ENCODE results near the gene TMEM214.

Gene TMEM214

GRCh38 chr2:27009716-27010115 lies 23.0 kb upstream of the TMEM214 start:
- DNase-seq (ENCODE audit: low read depth), result no peak

- DNase-seq (ENCODE audit: low read depth), result no peak
Observed at GRCh38 chr2:27010139-27010538, 22.6 kb upstream of the TMEM214 start.

- no peak for DNase-seq (ENCODE audit: low read depth)
Observed at GRCh38 chr2:27013738-27014137, 19.0 kb upstream of the TMEM214 start.

- no peak for DNase-seq (ENCODE audit: low read depth)
Observed at GRCh38 chr2:27014771-27015433, 17.9 kb upstream of the TMEM214 start.

- no peak for DNase-seq (ENCODE audit: low read depth)
Observed at GRCh38 chr2:27016801-27017325, 15.9 kb upstream of the TMEM214 start.

- no peak for DNase-seq (ENCODE audit: low read depth)
Observed at GRCh38 chr2:27018142-27018541, 14.6 kb upstream of the TMEM214 start.

GRCh38 chr2:27019459-27019858 lies 13.3 kb upstream of the TMEM214 start:
- no peak for DNase-seq (ENCODE audit: low read depth)

- DNase-seq (ENCODE audit: low read depth), result no peak
Observed at GRCh38 chr2:27019931-27020855, 12.6 kb upstream of the TMEM214 start.

- no peak for DNase-seq (ENCODE audit: low read depth)
Observed at GRCh38 chr2:27021253-27022049, 11.3 kb upstream of the TMEM214 start.

- DNase-seq (ENCODE audit: low read depth), result no peak
Observed at GRCh38 chr2:27023740-27024139, 9.0 kb upstream of the TMEM214 start.

- DNase-seq (ENCODE audit: low read depth), result no peak
Observed at GRCh38 chr2:27024188-27024587, 8.6 kb upstream of the TMEM214 start.

- DNase-seq (ENCODE audit: low read depth), result no peak
Observed at GRCh38 chr2:27024812-27025211, 8.0 kb upstream of the TMEM214 start.

- no peak for DNase-seq (ENCODE audit: low read depth)
Observed at GRCh38 chr2:27025281-27025800, 7.4 kb upstream of the TMEM214 start.

- DNase-seq (ENCODE audit: low read depth), result no peak
Observed at GRCh38 chr2:27025861-27026851, 6.6 kb upstream of the TMEM214 start.

- DNase-seq (ENCODE audit: low read depth), result no peak
Observed at GRCh38 chr2:27027211-27027651, 5.5 kb upstream of the TMEM214 start.

- DNase-seq (ENCODE audit: low read depth), result no peak
Observed at GRCh38 chr2:27029051-27029450, 3.7 kb upstream of the TMEM214 start.

- no peak for DNase-seq (ENCODE audit: low read depth)
Observed at GRCh38 chr2:27033253-27033852, 588 bp downstream of the TMEM214 start.

GRCh38 chr2:27038012-27038411 lies 5.2 kb downstream of the TMEM214 start:
- DNase-seq (ENCODE audit: low read depth), result no peak

- no peak for DNase-seq (ENCODE audit: low read depth)
Observed at GRCh38 chr2:27038631-27039339, 6.0 kb downstream of the TMEM214 start.

- no peak for DNase-seq (ENCODE audit: low read depth)
Observed at GRCh38 chr2:27039426-27039825, 6.7 kb downstream of the TMEM214 start.

All from stimulated activated CD8-positive, alpha-beta memory T cell treated with anti-CD3 and anti-CD28 coated beads, Interleukin-12 subunit alpha, Interleukin-12 subunit beta, amount 100 ng/mL, for 4 hours (primary cell).